Parathyroid adenoma (tissue), 2 donors: Measurements from ENCODE around the gene HAND1.

ENCODE experiments used
- H2AFZ ChIP-seq: fragments of 300-600 bp; sonication (generic); one replicate; pipeline ENCODE4 v1.7.0; 2017; ENCODE audit warnings: antibody characterized with exemption, mild to moderate bottlenecking
- H3K27ac ChIP-seq: fragments of 300-600 bp; sonication (generic); one replicate; pipeline ENCODE4 v1.7.0; 2017
- H3K27me3 ChIP-seq: fragments of 300-600 bp; sonication (generic); one replicate; pipeline ENCODE4 v1.7.0; 2017; ENCODE audit warnings: low read length; ENCODE audit not compliant: control insufficient read depth, insufficient read depth
- H3K36me3 ChIP-seq: fragments of 300-600 bp; sonication (generic); one replicate; pipeline ENCODE4 v1.7.0; 2017; ENCODE audit warnings: low read length; ENCODE audit not compliant: control insufficient read depth, insufficient read depth
- H3K4me1 ChIP-seq: fragments of 300-600 bp; sonication (generic); one replicate; pipeline ENCODE4 v1.7.0; 2017; ENCODE audit warnings: control low read depth
- H3K4me2 ChIP-seq: fragments of 300-600 bp; sonication (generic); one replicate; pipeline ENCODE4 v1.7.0; 2017; ENCODE audit warnings: low read length
- H3K4me3 ChIP-seq: fragments of 300-600 bp; sonication (generic); one replicate; pipeline ENCODE4 v1.7.0; 2017; ENCODE audit warnings: low read depth, low read length
- H3K79me2 ChIP-seq: fragments of 300-600 bp; sonication (generic); one replicate; pipeline ENCODE4 v1.7.0; 2017; ENCODE audit warnings: control low read depth
- H3K9ac ChIP-seq: fragments of 300-600 bp; sonication (generic); one replicate; pipeline ENCODE4 v1.7.0; 2017; ENCODE audit warnings: mild to moderate bottlenecking
- H3K9me3 ChIP-seq: fragments of 300-600 bp; sonication (generic); one replicate; pipeline ENCODE4 v1.7.0; 2017; ENCODE audit warnings: low read length; ENCODE audit not compliant: control insufficient read depth
- TF ChIP-seq, protein P1 (sequence below): fragments of 300-600 bp; sonication (generic); IDR thresholded peaks from one replicate; pipeline ENCODE4 v1.7.0; 2017; ENCODE audit warnings: antibody characterized with exemption, mild to moderate bottlenecking
- donor health status: primary hyperparathyroidism.

Gene HAND1

DNA sequence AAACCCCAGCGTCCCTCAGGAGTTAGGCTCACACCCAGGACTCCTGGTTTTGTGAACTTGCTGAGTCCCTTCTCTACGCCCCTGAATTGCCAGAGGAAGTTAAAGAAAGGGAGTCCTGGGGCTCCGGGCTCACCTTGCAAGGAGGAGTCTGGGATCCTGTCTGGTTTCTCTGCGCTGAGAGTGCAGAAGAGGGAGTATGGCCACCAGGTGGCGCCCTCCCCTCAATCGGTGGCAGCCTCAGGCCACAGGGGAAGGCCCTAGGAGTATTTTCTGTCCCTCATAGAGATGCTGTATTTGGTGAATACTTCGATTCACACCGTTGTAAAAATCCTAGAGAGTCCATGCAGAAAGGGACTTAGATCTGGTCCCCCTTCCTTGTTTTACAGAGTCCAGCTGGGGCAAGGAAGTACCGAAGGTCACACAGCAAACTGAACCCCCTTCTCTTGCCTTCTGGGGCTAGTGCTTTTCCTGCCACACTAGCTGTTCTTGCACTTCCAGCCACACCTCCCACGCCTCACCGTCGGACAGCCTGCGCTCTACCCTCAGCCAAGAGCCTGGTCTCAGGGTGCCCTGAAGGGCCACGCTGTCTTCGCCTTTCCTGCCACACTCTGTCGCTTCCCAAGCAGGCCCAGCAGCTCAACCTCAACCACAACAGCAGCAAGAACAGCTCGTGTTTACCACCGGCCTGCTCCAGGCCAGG lies 10.2 kb downstream of the HAND1 start:
- Histone ChIP-seq H3K36me3 (no peaks in the 10 kb centered on the region), H3K79me2 (no peaks in the 10 kb centered on the region), H3K27ac (no peak overlapping the region), H3K4me2 (no peak overlapping the region), H3K9ac (no peak overlapping the region), H3K4me3 (no peak overlapping the region), H3K4me1 (no peaks in the 10 kb centered on the region), H2AFZ (no peak overlapping the region), H3K27me3 (peaks cover 14% of the 10 kb centered on the region), H3K9me3 (no peaks in the 10 kb centered on the region)
- TF ChIP-seq, protein P1, sequence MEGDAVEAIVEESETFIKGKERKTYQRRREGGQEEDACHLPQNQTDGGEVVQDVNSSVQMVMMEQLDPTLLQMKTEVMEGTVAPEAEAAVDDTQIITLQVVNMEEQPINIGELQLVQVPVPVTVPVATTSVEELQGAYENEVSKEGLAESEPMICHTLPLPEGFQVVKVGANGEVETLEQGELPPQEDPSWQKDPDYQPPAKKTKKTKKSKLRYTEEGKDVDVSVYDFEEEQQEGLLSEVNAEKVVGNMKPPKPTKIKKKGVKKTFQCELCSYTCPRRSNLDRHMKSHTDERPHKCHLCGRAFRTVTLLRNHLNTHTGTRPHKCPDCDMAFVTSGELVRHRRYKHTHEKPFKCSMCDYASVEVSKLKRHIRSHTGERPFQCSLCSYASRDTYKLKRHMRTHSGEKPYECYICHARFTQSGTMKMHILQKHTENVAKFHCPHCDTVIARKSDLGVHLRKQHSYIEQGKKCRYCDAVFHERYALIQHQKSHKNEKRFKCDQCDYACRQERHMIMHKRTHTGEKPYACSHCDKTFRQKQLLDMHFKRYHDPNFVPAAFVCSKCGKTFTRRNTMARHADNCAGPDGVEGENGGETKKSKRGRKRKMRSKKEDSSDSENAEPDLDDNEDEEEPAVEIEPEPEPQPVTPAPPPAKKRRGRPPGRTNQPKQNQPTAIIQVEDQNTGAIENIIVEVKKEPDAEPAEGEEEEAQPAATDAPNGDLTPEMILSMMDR = peak; percentile 93

DNA sequence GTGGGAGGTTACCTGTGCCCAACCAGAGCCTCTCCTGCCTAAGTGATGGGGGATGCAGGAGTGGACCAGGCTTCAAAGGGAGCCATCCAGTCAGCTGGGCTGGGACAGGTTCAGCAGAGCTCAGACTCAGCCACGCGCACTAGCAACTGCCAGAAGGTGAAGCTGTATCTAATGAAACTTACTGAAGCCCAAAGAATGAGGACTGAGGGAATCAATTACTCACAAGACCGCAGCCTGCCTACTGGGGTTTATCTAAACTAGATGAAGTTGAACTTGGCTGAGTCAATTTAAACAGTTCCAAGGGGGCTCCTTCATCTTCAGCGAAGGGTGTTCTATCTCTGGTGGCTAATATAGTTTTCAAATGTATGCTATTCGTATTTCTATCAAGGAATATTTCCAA lies 11.4 kb downstream of the HAND1 start:
- Histone ChIP-seq H3K27ac (no peak overlapping the region), H3K4me1 (no peaks in the 10 kb centered on the region), H3K27me3 (peaks cover 8% of the 10 kb centered on the region), H3K4me2 (no peak overlapping the region), H2AFZ (no peak overlapping the region), H3K9ac (no peak overlapping the region), H3K79me2 (no peaks in the 10 kb centered on the region), H3K36me3 (no peaks in the 10 kb centered on the region), H3K4me3 (no peak overlapping the region), H3K9me3 (no peaks in the 10 kb centered on the region)
- TF ChIP-seq, protein P1 = no peak

DNA sequence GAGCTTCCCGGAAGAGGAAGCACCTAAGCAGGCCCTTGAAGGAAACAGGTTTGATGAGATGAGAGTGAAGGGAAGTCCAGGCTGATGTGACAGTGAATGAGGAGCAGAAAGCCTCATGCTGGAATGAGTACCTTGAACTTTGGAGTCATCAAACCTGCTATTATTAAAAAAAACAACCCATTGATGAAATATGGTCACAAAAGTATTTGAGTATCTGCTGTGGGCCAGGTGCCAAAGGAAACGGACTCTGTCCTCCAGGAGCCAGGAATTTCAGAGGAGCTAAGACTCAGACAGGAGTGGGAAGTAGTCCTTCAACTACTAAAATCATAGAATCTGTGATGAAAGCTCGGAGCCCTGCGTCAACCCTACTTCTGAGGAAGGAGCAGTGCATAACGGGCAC lies 11.9 kb downstream of the HAND1 start:
- Histone ChIP-seq H3K27ac (no peak overlapping the region), H3K4me1 (no peaks in the 10 kb centered on the region)

GRCh38 chr5:154465169-154465568 lies 12.9 kb downstream of the HAND1 start:
- TF ChIP-seq, protein P1 = no peak
- Histone ChIP-seq H3K4me1 (no peaks in the 10 kb centered on the region), H3K79me2 (no peaks in the 10 kb centered on the region), H3K36me3 (no peaks in the 10 kb centered on the region), H3K4me3 (no peak overlapping the region), H3K4me2 (no peak overlapping the region), H2AFZ (no peak overlapping the region), H3K27me3 (no peaks in the 10 kb centered on the region), H3K9me3 (no peaks in the 10 kb centered on the region), H3K27ac (no peak overlapping the region), H3K9ac (no peak overlapping the region)

More for the DNA sequence above, 11.9 kb downstream of the HAND1 start:
- H2AFZ ChIP-seq = no peak overlapping the region
- H3K79me2 ChIP-seq = no peaks in the 10 kb centered on the region
- H3K4me2 ChIP-seq = no peak overlapping the region
- no peaks in the 10 kb centered on the region for H3K36me3 ChIP-seq
- H3K4me3 ChIP-seq = no peak overlapping the region
- no peak overlapping the region for H3K9ac ChIP-seq
- TF ChIP-seq, protein P1 = no peak
- H3K27me3 ChIP-seq = peaks cover 2% of the 10 kb centered on the region
- H3K9me3 ChIP-seq = no peaks in the 10 kb centered on the region

GRCh38 chr5:154464438-154464837 lies 13.6 kb downstream of the HAND1 start:
- Histone ChIP-seq H3K36me3 (no peaks in the 10 kb centered on the region), H3K27me3 (no peaks in the 10 kb centered on the region)
- TF ChIP-seq, protein P1 = no peak

More at GRCh38 chr5:154464438-154464837, 13.6 kb downstream of the HAND1 start:
- Histone ChIP-seq H3K9ac (no peak overlapping the region), H3K4me2 (no peak overlapping the region), H2AFZ (no peak overlapping the region), H3K9me3 (no peaks in the 10 kb centered on the region), H3K79me2 (no peaks in the 10 kb centered on the region), H3K27ac (no peak overlapping the region), H3K4me1 (peaks cover under 1% of the 10 kb centered on the region), H3K4me3 (no peak overlapping the region)
